ENCODE data around the gene ZNF552. TPM values are rescaled to one million over a fixed set of nuclear protein-coding genes. Genes with fewer than 3 reads are reported as not detected.
A peak's percentile ranks its signal among the peaks of the same experiment; 100 is the strongest.
"Not testable (repeated sequence)": the region's sequence is repeated elsewhere in the genome, so short reads cannot be mapped to it uniquely, and the experiment has no call there.

The ZNF552 gene
- total RNA-seq, 1 experiment from 2014 or later = 12.0 TPM

GRCh38 chr19:57823155-57823554 is 8.4 kb upstream of the ZNF552 start:
- BruUV-seq (replicated peaks); ATAC-seq; CTCF ChIA-PET: not testable (repeated sequence)

DNA sequence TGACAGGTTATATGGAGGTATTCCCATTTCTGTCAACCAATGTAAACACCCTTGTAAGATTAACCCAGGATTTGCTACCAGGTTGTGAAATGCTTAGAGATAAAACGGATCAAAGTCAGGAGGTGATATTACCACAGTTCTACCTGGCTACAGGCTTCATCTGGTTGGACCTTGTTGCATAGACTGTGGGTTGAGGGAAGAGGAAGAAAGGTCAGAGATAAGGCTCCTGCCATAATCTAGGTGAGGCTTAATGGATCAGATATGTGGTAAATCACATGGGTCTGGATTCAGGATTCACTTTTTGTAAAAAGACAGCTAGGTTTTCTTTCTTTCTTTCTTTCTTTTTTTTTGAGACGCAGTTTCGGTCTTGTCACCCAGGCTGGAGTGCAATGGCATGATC is 6.8 kb upstream of the ZNF552 start:
- Histone ChIP-seq H3K4me2 (ENCODE audit: low read length) (peak overlapping the region; percentile 29), H3K4me1 (ENCODE audit: insufficient read depth, low read length) (peaks cover 16% of the 10 kb centered on the region), H4K20me1 (ENCODE audit: low read length) (peaks cover 20% of the 10 kb centered on the region; the same call in 1 of the 2 replicates), H3K36me3 (ENCODE audit: low read depth, low read length) (peaks cover 34% of the 10 kb centered on the region), H3K79me2 (ENCODE audit: low read length) (peaks cover 76% of the 10 kb centered on the region)
- H3K9ac ChIP-seq (ENCODE audit: low read length); H3K27me3 ChIP-seq (ENCODE audit: low read length); H2AFZ ChIP-seq (ENCODE audit: low read length); H3F3A ChIP-seq (ENCODE audit: low read length, unreplicated experiment); ATAC-seq; DNase-seq; intact Hi-C loops (cut with micrococcal nuclease); H3K4me3 ChIP-seq (ENCODE audit: low read length); CTCF ChIA-PET; BruUV-seq (replicated peaks); H3K9me2 ChIP-seq (replicated peaks; ENCODE audit: low read length); H3K9me3 ChIP-seq (ENCODE audit: low read length); H3K27ac ChIP-seq (ENCODE audit: low read length); POLR2A ChIA-PET (ENCODE audit: unreplicated experiment): not testable (repeated sequence)

More at GRCh38 chr19:57823155-57823554, 8.4 kb upstream of the ZNF552 start:
- peaks cover 92% of the 10 kb centered on the region for H3K79me2 ChIP-seq (ENCODE audit: low read length)
- H3K9ac ChIP-seq (ENCODE audit: low read length); H3K9me2 ChIP-seq (replicated peaks; ENCODE audit: low read length); H3K27me3 ChIP-seq (ENCODE audit: low read length); H3K9me3 ChIP-seq (ENCODE audit: low read length); H3K27ac ChIP-seq (ENCODE audit: low read length); POLR2A ChIA-PET (ENCODE audit: unreplicated experiment); intact Hi-C loops (cut with micrococcal nuclease); H3F3A ChIP-seq (ENCODE audit: low read length, unreplicated experiment); DNase-seq; H2AFZ ChIP-seq (ENCODE audit: low read length): not testable (repeated sequence)
- peaks cover 40% of the 10 kb centered on the region for H3K36me3 ChIP-seq (ENCODE audit: low read depth, low read length)
- peaks cover 16% of the 10 kb centered on the region for H3K4me1 ChIP-seq (ENCODE audit: insufficient read depth, low read length)
- 0 out of 2 replicates have a peak overlapping the region, but pooled peaks have one; percentile 16 for H3K4me3 ChIP-seq (ENCODE audit: low read length)
- H3K4me2 ChIP-seq (ENCODE audit: low read length) = peak overlapping the region; percentile 13; the same call in 1 of the 2 replicates
- peaks cover 23% of the 10 kb centered on the region; the same call in 1 of the 2 replicates for H4K20me1 ChIP-seq (ENCODE audit: low read length)

GRCh38 chr19:57821095-57821494 is 6.4 kb upstream of the ZNF552 start:
- H3K9me2 ChIP-seq (replicated peaks; ENCODE audit: low read length); POLR2A ChIA-PET (ENCODE audit: unreplicated experiment); intact Hi-C loops (cut with micrococcal nuclease); H3F3A ChIP-seq (ENCODE audit: low read length, unreplicated experiment); H3K9me3 ChIP-seq (ENCODE audit: low read length); H3K27me3 ChIP-seq (ENCODE audit: low read length); CTCF ChIA-PET; H2AFZ ChIP-seq (ENCODE audit: low read length); H3K9ac ChIP-seq (ENCODE audit: low read length); ATAC-seq; DNase-seq; BruUV-seq (replicated peaks); H3K27ac ChIP-seq (ENCODE audit: low read length): not testable (repeated sequence)
- peaks cover 16% of the 10 kb centered on the region for H3K4me1 ChIP-seq (ENCODE audit: insufficient read depth, low read length)
- H3K4me3 ChIP-seq (ENCODE audit: low read length) = peak overlapping the region; percentile 90
- H3K79me2 ChIP-seq (ENCODE audit: low read length) = peaks cover 72% of the 10 kb centered on the region
- H3K36me3 ChIP-seq (ENCODE audit: low read depth, low read length) = peaks cover 30% of the 10 kb centered on the region
- peaks cover 16% of the 10 kb centered on the region; the same call in 1 of the 2 replicates for H4K20me1 ChIP-seq (ENCODE audit: low read length)
- H3K4me2 ChIP-seq (ENCODE audit: low read length) = peak overlapping the region; percentile 87

DNA sequence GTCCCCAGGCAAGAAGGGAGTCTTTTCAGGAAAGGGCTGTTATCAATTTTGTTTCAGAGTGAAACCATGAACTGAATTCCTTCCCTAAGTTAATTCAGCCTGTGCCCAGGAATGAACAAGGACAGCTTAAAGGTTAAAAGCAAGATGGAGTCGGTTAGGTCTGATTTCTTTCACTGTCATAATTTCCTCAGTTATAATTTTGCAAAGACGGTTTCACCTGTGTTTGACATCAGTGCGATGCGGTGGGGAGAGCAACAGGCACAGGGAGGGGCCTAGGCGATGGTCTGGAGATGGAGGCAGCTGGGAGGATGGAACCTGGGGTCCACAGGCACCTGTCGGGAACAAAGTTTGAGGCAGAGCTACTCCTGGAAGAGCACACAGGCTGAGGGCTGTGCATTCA is 5.9 kb upstream of the ZNF552 start:
- H3K9me2 ChIP-seq (replicated peaks; ENCODE audit: low read length) = no peaks in the 10 kb centered on the region
- intact Hi-C loops (cut with micrococcal nuclease) = no loop called here
- H4K20me1 ChIP-seq (ENCODE audit: low read length) = peaks cover 11% of the 10 kb centered on the region; the same call in 1 of the 2 replicates
- H3K27ac ChIP-seq (ENCODE audit: low read length) = no peak overlapping the region
- peak overlapping the region; percentile 98 for H3K9ac ChIP-seq (ENCODE audit: low read length)
- peak overlapping the region; percentile 87 for H3K4me2 ChIP-seq (ENCODE audit: low read length)
- no peak for DNase-seq
- no peaks in the 10 kb centered on the region for H3F3A ChIP-seq (ENCODE audit: low read length, unreplicated experiment)
- CTCF ChIA-PET = no interaction called here
- no peaks in the 10 kb centered on the region for H3K27me3 ChIP-seq (ENCODE audit: low read length)
- peak overlapping the region; percentile 90 for H3K4me3 ChIP-seq (ENCODE audit: low read length)
- peaks cover 16% of the 10 kb centered on the region for H3K4me1 ChIP-seq (ENCODE audit: insufficient read depth, low read length)
- no peak for ATAC-seq
- POLR2A ChIA-PET (ENCODE audit: unreplicated experiment) = no interaction called here
- no peaks in the 10 kb centered on the region for H3K9me3 ChIP-seq (ENCODE audit: low read length)
- H2AFZ ChIP-seq (ENCODE audit: low read length) = no peak overlapping the region
- no TSS peak for BruUV-seq (replicated peaks)
- TF ChIP-seq CTCF (conservative IDR thresholded peaks at IDR 0.05; ENCODE audit: low read depth, low read length) = no peak
- no peak for TF ChIP-seq EZH2 (IDR thresholded peaks at IDR 0.05; ENCODE audit: low read length, unreplicated experiment)
- TF ChIP-seq EZH2phosphoT487 (IDR thresholded peaks at IDR 0.05; ENCODE audit: borderline replicate concordance, low read length) = no peak
- peaks cover 25% of the 10 kb centered on the region for H3K36me3 ChIP-seq (ENCODE audit: low read depth, low read length)
- peaks cover 67% of the 10 kb centered on the region for H3K79me2 ChIP-seq (ENCODE audit: low read length)

Data from PC-3 (cell line).